ENCODE data around the gene RGR. TPM values are rescaled to one million over a fixed set of nuclear protein-coding genes. Genes with fewer than 3 reads are reported as not detected.

Gene RGR
- total RNA-seq, 1 experiment from 2014 or later: not detected

GRCh38 chr10:84261236-84261915, 16.5 kb downstream of the RGR start:
- Histone ChIP-seq H3K4me1 (ENCODE audit: control insufficient read depth in 1 of 2, insufficient read depth in 2 of 2, low read length in 2 of 2) (peaks cover 0 to 16% of the 10 kb centered on the region in 2 experiments; a peak in 2 of 4 replicates), H2AFZ (ENCODE audit: low read depth, low read length, poor library complexity, severe bottlenecking) (no peak overlapping the region), H3K9me2 (ENCODE audit: insufficient read depth) (no peaks in the 10 kb centered on the region), H3K79me2 (ENCODE audit: insufficient read depth, low read length) (no peaks in the 10 kb centered on the region), H3K4me3 (replicated peaks in 1 of 2; ENCODE audit: low read depth in 1 of 2, low read length in 2 of 2) (no peak overlapping the region), H3K36me3 (ENCODE audit: control insufficient read depth in 1 of 2, insufficient read depth in 2 of 2, low read length in 2 of 2) (no peaks in the 10 kb centered on the region), H3K27me3 (ENCODE audit: insufficient read depth, low read length) (no peaks in the 10 kb centered on the region), H4K20me1 (ENCODE audit: insufficient read depth) (no peaks in the 10 kb centered on the region), H3K4me2 (ENCODE audit: low read length) (no peak overlapping the region), H3K9ac (ENCODE audit: low read length) (no peak overlapping the region), H3K27ac (ENCODE audit: low read depth, low read length) (no peak overlapping the region), H3K9me3 (ENCODE audit: control insufficient read depth in 1 of 2, insufficient read depth in 1 of 2, low read depth in 1 of 2, low read length in 2 of 2) (no peaks in the 10 kb centered on the region)
- no TSS peak for BruUV-seq (replicated peaks)
- ChIA-PET RAD21 (ENCODE audit: low non-redundant PET in 1 of 2, low total read pairs in 2 of 2, uncharacterized antibody in 2 of 2, unreplicated experiment in 2 of 2) (no interaction called here), POLR2A (no interaction called here), CTCF (interaction anchor here (10.1 kb wide), 1 partner anchor 276 kb away, joined by 268 read pairs; no protein-coding TSS in a partner anchor)
- TF ChIP-seq ZFX (IDR thresholded peaks at IDR 0.05): no peak
- TF ChIP-seq YY1 (IDR thresholded peaks at IDR 0.05; ENCODE audit: extremely low read depth, insufficient replicate concordance, low read depth, low read length): no peak
- no peak for TF ChIP-seq EGR1 (IDR thresholded peaks at IDR 0.05; ENCODE audit: low read depth)
- no peak for TF ChIP-seq ATF3 (IDR thresholded peaks at IDR 0.05)
- intact Hi-C loops (cut with micrococcal nuclease): loop anchor here (10.0 kb wide), 2 partner anchors 173 to 453 kb away; no protein-coding TSS in a partner anchor
- no peak for ATAC-seq
- no peak for DNase-seq (ENCODE audit: low read depth, low spot score)

DNA sequence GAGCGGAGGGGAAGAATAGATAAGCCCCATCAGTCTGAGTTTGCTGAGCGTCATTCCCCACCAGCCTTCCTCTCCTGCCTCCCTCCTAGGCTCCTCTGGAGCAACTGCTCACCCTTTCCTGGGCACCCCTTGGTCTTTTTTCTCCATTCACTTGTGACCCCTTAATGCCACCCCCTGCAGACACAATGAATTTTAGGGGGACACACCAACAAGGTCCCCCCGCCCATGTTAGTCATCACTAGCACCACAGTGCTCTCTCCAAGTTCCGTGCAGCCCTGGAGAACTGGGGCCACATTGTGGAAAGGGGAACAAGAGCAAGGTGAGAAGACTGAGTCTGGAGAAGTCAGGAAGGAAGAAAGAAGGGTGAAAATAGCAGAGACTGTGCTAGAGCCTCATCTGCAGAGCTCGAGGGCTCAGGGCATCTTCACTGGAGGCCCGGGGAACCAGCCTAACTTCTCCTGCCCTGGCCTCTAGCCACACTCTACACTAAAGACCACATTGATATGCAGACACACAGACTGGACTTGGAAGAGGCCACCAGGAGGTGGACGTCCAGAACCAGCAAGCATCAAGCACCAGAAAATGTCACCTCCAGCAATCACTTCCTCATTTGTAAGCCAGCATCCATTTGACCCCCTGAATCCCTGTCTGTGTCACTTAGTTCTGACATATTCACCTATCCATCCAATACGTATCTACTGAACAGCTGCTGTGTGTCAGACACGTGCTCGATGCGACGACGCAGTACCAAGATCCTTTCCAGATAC, 17.5 kb downstream of the RGR start:
- Histone ChIP-seq H3K9me3 (ENCODE audit: control insufficient read depth in 1 of 2, insufficient read depth in 1 of 2, low read depth in 1 of 2, low read length in 2 of 2) (no peaks in the 10 kb centered on the region), H3K4me3 (replicated peaks in 1 of 2; ENCODE audit: low read depth in 1 of 2, low read length in 2 of 2) (no peak overlapping the region), H3K36me3 (ENCODE audit: control insufficient read depth in 1 of 2, insufficient read depth in 2 of 2, low read length in 2 of 2) (no peaks in the 10 kb centered on the region), H3K4me1 (ENCODE audit: control insufficient read depth in 1 of 2, insufficient read depth in 2 of 2, low read length in 2 of 2) (peaks cover 0 to 8% of the 10 kb centered on the region in 2 experiments; a peak in 1 of 4 replicates), H3K27me3 (ENCODE audit: insufficient read depth, low read length) (no peaks in the 10 kb centered on the region), H2AFZ (ENCODE audit: low read depth, low read length, poor library complexity, severe bottlenecking) (no peak overlapping the region), H3K27ac (ENCODE audit: low read depth, low read length) (no peak overlapping the region), H3K4me2 (ENCODE audit: low read length) (no peak overlapping the region), H3K79me2 (ENCODE audit: insufficient read depth, low read length) (no peaks in the 10 kb centered on the region), H3K9ac (ENCODE audit: low read length) (no peak overlapping the region), H4K20me1 (ENCODE audit: insufficient read depth) (no peaks in the 10 kb centered on the region), H3K9me2 (ENCODE audit: insufficient read depth) (no peaks in the 10 kb centered on the region)
- BruUV-seq (replicated peaks): no TSS peak
- intact Hi-C loops (cut with micrococcal nuclease): loop anchor here (10.0 kb wide), 2 partner anchors 172 to 452 kb away; no protein-coding TSS in a partner anchor
- RAD21 ChIA-PET (ENCODE audit: low non-redundant PET in 1 of 2, low total read pairs in 2 of 2, uncharacterized antibody in 2 of 2, unreplicated experiment in 2 of 2): interaction anchor here in 1 of 2 experiments (0.5 kb wide), 1 partner anchor 95 kb away, joined by 3 read pairs; no protein-coding TSS in a partner anchor
- TF ChIP-seq EZH2 (IDR thresholded peaks at IDR 0.05) (no peak), TCF7L2 (IDR thresholded peaks at IDR 0.05; ENCODE audit: borderline replicate concordance, extremely low read depth, insufficient read depth, insufficient read length) (no peak), SIN3A (IDR thresholded peaks at IDR 0.05; ENCODE audit: low read depth) (no peak), SRF (IDR thresholded peaks at IDR 0.05; ENCODE audit: low read depth) (no peak), FOSL1 (IDR thresholded peaks at IDR 0.05; ENCODE audit: low read depth) (no peak), EZH2phosphoT487 (IDR thresholded peaks at IDR 0.05; ENCODE audit: borderline replicate concordance) (no peak), POLR2A (IDR thresholded peaks at IDR 0.05; ENCODE audit: borderline replicate concordance, extremely low read depth, insufficient read depth, insufficient read length) (no peak), ZNF274 (IDR thresholded peaks at IDR 0.05; ENCODE audit: low read depth, low read length) (no peak), ATF3 (IDR thresholded peaks at IDR 0.05) (no peak), SP1 (IDR thresholded peaks at IDR 0.05; ENCODE audit: low read depth) (no peak)
- TF ChIP-seq, protein P1, sequence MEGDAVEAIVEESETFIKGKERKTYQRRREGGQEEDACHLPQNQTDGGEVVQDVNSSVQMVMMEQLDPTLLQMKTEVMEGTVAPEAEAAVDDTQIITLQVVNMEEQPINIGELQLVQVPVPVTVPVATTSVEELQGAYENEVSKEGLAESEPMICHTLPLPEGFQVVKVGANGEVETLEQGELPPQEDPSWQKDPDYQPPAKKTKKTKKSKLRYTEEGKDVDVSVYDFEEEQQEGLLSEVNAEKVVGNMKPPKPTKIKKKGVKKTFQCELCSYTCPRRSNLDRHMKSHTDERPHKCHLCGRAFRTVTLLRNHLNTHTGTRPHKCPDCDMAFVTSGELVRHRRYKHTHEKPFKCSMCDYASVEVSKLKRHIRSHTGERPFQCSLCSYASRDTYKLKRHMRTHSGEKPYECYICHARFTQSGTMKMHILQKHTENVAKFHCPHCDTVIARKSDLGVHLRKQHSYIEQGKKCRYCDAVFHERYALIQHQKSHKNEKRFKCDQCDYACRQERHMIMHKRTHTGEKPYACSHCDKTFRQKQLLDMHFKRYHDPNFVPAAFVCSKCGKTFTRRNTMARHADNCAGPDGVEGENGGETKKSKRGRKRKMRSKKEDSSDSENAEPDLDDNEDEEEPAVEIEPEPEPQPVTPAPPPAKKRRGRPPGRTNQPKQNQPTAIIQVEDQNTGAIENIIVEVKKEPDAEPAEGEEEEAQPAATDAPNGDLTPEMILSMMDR (IDR thresholded peaks at IDR 0.05 in 2 of 3, conservative IDR thresholded peaks at IDR 0.05 in 1 of 3; ENCODE audit: borderline replicate concordance in 1 of 3, insufficient read depth in 1 of 3, low read depth in 2 of 3, low read length in 2 of 3): no peak
- CTCF ChIA-PET: interaction anchor here (10.1 kb wide), 1 partner anchor 275 kb away, joined by 268 read pairs; no protein-coding TSS in a partner anchor
- DNase-seq (ENCODE audit: low read depth, low spot score) (no peak), ATAC-seq (no peak)
- POLR2A ChIA-PET: no interaction called here

Data from HCT116 (cell line).